Trophoblast cell (in vitro differentiated cells and primary cell): ENCODE data around the gene CNIH3.
"Not testable (repeated sequence)": the region's sequence is repeated elsewhere in the genome, so short reads cannot be mapped to it uniquely, and the experiment has no call there.

Source experiments
- DNase-seq, 2 donors: peaks; one replicate each; pipeline ENCODE4 v3.0.0-alpha.2; 2016
- H2AFZ ChIP-seq: 2 replicates; pipeline ENCODE4 v1.6.1; 2013; ENCODE audit warnings: low read length, moderate library complexity, mild to moderate bottlenecking; ENCODE audit not compliant: insufficient read depth, poor library complexity
- H2AK5ac ChIP-seq: 2 replicates; pipeline ENCODE4 v1.6.1; 2013; ENCODE audit warnings: mild to moderate bottlenecking, low read length
- H2BK120ac ChIP-seq: 2 replicates; pipeline ENCODE4 v1.6.1; 2013; ENCODE audit warnings: low read length, mild to moderate bottlenecking, moderate library complexity; ENCODE audit not compliant: insufficient read depth, poor library complexity
- H2BK12ac ChIP-seq: 2 replicates; pipeline ENCODE4 v1.6.1; 2013; ENCODE audit warnings: mild to moderate bottlenecking, low read length, moderate library complexity
- H2BK5ac ChIP-seq: 2 replicates; pipeline ENCODE4 v1.6.1; 2013; ENCODE audit warnings: low read length, low read depth, moderate library complexity, mild to moderate bottlenecking; ENCODE audit not compliant: poor library complexity
- H3K14ac ChIP-seq: 2 replicates; pipeline ENCODE4 v1.6.1; 2013; ENCODE audit warnings: mild to moderate bottlenecking, low read length
- H3K18ac ChIP-seq: 2 replicates; pipeline ENCODE4 v1.6.1; 2013; ENCODE audit warnings: mild to moderate bottlenecking, low read length
- H3K23ac ChIP-seq: 2 replicates; pipeline ENCODE4 v1.6.1; 2013; ENCODE audit warnings: low read length
- H3K27ac ChIP-seq: 2 replicates; pipeline ENCODE4 v1.5.1; 2013; ENCODE audit warnings: low read depth, mild to moderate bottlenecking, inconsistent platforms, low read length, moderate library complexity
- H3K27me3 ChIP-seq: 2 replicates; pipeline ENCODE4 v1.6.1; 2013; ENCODE audit warnings: inconsistent platforms, mild to moderate bottlenecking, low read length, moderate library complexity; ENCODE audit not compliant: insufficient read depth
- H3K36me3 ChIP-seq, 2 experiments: 1 replicate in 1 of 2; 2 replicates in 1 of 2; pipeline ENCODE4 v1.6.1; 2013; ENCODE audit warnings: low read length in 2 of 2, mild to moderate bottlenecking in 2 of 2, moderate library complexity in 1 of 2; ENCODE audit not compliant: insufficient read depth in 2 of 2, control insufficient read depth in 1 of 2
- H3K4ac ChIP-seq: 2 replicates; pipeline ENCODE4 v1.6.1; 2013; ENCODE audit warnings: low read depth, mild to moderate bottlenecking, low read length, moderate library complexity
- H3K4me1 ChIP-seq, 2 experiments: 1 replicate in 1 of 2; 2 replicates in 1 of 2; pipeline ENCODE4 v1.6.1; 2013; ENCODE audit warnings: low read length in 2 of 2, mild to moderate bottlenecking in 2 of 2, moderate library complexity in 1 of 2; ENCODE audit not compliant: insufficient read depth in 2 of 2, control insufficient read depth in 1 of 2
- H3K4me2 ChIP-seq: 2 replicates; pipeline ENCODE4 v1.6.1; 2013; ENCODE audit warnings: inconsistent platforms, mild to moderate bottlenecking, low read length, moderate library complexity
- H3K4me3 ChIP-seq: 2 replicates; pipeline ENCODE4 v1.5.1; 2013; ENCODE audit warnings: mild to moderate bottlenecking, low read depth, low read length, inconsistent platforms
- H3K79me1 ChIP-seq: one replicate; pipeline ENCODE4 v1.6.1; 2013; ENCODE audit warnings: low read length
- H3K79me2 ChIP-seq: 2 replicates; pipeline ENCODE4 v1.6.1; 2013; ENCODE audit warnings: low read length, mild to moderate bottlenecking; ENCODE audit not compliant: control insufficient read depth, insufficient read depth, poor library complexity
- H3K9ac ChIP-seq: 2 replicates; pipeline ENCODE4 v1.6.1; 2013; ENCODE audit warnings: mild to moderate bottlenecking, low read length
- H3K9me3 ChIP-seq: 2 replicates; pipeline ENCODE4 v1.6.1; 2013; ENCODE audit warnings: low read depth, mild to moderate bottlenecking, control low read depth, inconsistent platforms, low read length; ENCODE audit not compliant: insufficient read depth
- H4K12ac ChIP-seq: 2 replicates; pipeline ENCODE4 v1.6.1; 2013; ENCODE audit warnings: low read depth, mild to moderate bottlenecking, low read length, moderate library complexity
- H4K8ac ChIP-seq: 2 replicates; pipeline ENCODE4 v1.6.1; 2013; ENCODE audit warnings: low read depth, mild to moderate bottlenecking, low read length, moderate library complexity
- H4K91ac ChIP-seq: one replicate; pipeline ENCODE4 v1.6.1; 2013; ENCODE audit warnings: low read depth, mild to moderate bottlenecking, low read length, moderate library complexity
- WGBS: extraction: QIAGEN DNeasy Blood & Tissue Kit; methylation state at CpG from one replicate; pipeline ENCODE4 v1.1.7; 2013; ENCODE audit warnings: missing lambda C conversion rate; ENCODE audit not compliant: insufficient read length, insufficient coverage; ENCODE audit errors: extremely low coverage; 5-methylcytosine and 5-hydroxymethylcytosine counted together

The CNIH3 gene

DNA sequence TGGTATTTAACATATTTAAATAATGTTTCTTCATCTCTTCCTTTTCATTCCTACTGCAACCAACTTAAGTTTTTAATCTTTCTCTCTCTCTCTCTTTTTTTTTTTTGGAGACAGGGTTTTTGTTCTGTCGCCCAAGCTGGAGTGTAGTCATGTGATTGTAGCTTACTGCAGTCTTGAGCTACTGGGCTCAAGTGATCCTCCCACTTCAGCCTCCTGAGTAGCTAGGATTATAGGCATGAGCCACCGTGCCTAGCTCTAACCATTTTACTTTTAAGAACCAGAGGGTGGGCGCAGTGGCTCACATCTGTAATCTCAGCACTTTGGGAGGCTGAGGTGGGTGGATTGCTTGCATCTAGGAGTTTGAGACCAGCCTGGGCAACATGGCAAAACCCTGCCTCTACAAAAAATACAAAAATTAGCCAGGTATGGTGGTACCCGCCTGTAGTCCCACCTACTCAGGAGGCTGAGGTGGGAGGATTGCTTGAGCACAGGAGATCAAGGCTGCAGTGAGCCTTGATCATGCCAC, 95.2 kb downstream of the CNIH3 start:
- H3K27me3 ChIP-seq, H2BK5ac ChIP-seq, H3K36me3 ChIP-seq, H3K23ac ChIP-seq, DNase-seq, H2AK5ac ChIP-seq, H3K9me3 ChIP-seq, H3K4me3 ChIP-seq, H4K12ac ChIP-seq, H3K18ac ChIP-seq, H3K27ac ChIP-seq, H3K14ac ChIP-seq, H2BK12ac ChIP-seq, H3K79me1 ChIP-seq, H4K8ac ChIP-seq, H3K4me1 ChIP-seq, H3K4ac ChIP-seq, H3K4me2 ChIP-seq, H2AFZ ChIP-seq, H3K79me2 ChIP-seq, H2BK120ac ChIP-seq, H3K9ac ChIP-seq, H4K91ac ChIP-seq: not testable (repeated sequence)
- WGBS = no CpG with 5 or more reads among the region's 4 CpGs

DNA sequence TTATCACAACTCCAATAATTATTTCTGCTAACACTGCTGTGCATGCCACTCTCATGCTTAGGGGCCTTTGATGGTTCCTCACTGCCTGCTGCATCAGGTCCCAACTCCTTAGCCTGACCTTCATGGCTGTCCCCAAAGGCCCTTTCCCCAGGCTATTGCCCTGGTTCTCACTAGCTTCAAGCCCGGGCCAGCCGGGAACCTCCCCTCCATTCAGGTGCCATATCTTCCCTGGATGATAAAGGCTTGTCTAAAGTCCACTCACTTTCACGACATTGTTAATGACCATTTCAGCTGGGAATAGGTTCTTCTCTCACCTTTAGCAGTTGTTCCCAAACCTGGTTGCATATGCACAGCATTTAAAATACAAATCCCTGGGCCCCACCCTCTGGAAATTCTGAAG, 95.8 kb downstream of the CNIH3 start:
- no peak overlapping the region for H3K23ac ChIP-seq
- no peak overlapping the region for H2BK12ac ChIP-seq
- H3K79me1 ChIP-seq = no peaks in the 10 kb centered on the region
- no peaks in the 10 kb centered on the region for H3K9me3 ChIP-seq
- no peak overlapping the region for H3K4me2 ChIP-seq
- no peaks in the 10 kb centered on the region for H3K27me3 ChIP-seq
- no peak overlapping the region for H3K9ac ChIP-seq
- H3K27ac ChIP-seq = no peak overlapping the region
- no peak overlapping the region for H4K12ac ChIP-seq
- no peak overlapping the region for H2AFZ ChIP-seq
- H3K79me2 ChIP-seq = no peaks in the 10 kb centered on the region
- no peak overlapping the region for H2BK5ac ChIP-seq
- H3K14ac ChIP-seq = no peak overlapping the region
- WGBS = no CpG with 5 or more reads among the region's 3 CpGs
- no peak overlapping the region for H4K91ac ChIP-seq
- no peaks in the 10 kb centered on the region for H3K4me1 ChIP-seq
- H3K36me3 ChIP-seq = no peaks in the 10 kb centered on the region
- no peak overlapping the region for H2BK120ac ChIP-seq
- no peak overlapping the region for H3K4me3 ChIP-seq
- no peak overlapping the region for H3K4ac ChIP-seq
- DNase-seq = no peak
- H4K8ac ChIP-seq = no peak overlapping the region
- H3K18ac ChIP-seq = no peak overlapping the region
- no peak overlapping the region for H2AK5ac ChIP-seq

DNA sequence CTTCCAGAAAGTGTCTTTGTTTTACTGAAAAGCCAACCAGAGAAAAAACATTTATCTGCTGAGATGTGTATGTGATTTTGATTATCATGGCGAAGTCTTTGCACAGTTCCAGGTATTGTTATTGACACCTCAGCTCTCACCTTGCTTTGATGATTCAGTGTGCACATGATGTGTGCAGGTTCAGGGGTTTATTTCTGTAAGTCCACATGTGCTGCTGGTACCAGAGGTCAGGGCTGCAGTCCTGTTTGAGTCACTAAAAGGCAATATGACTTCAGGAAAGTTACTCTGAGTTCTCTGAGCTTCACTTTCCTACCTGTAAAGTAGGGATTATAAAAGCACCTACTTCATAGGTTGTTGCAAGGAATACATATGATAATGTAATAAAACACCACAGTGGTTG, 97.1 kb downstream of the CNIH3 start:
- Histone ChIP-seq H3K23ac (no peak overlapping the region), H3K36me3 (no peaks in the 10 kb centered on the region), H3K18ac (no peak overlapping the region), H4K12ac (no peak overlapping the region), H3K79me1 (no peaks in the 10 kb centered on the region), H4K91ac (no peak overlapping the region), H2AFZ (no peak overlapping the region), H3K14ac (no peak overlapping the region), H3K4me3 (no peak overlapping the region), H3K27me3 (no peaks in the 10 kb centered on the region), H3K9ac (no peak overlapping the region), H3K79me2 (no peaks in the 10 kb centered on the region), H3K27ac (no peak overlapping the region), H2AK5ac (no peak overlapping the region), H2BK12ac (no peak overlapping the region), H3K9me3 (no peaks in the 10 kb centered on the region), H3K4ac (no peak overlapping the region), H2BK5ac (no peak overlapping the region), H3K4me1 (no peaks in the 10 kb centered on the region), H2BK120ac (no peak overlapping the region), H4K8ac (no peak overlapping the region), H3K4me2 (no peak overlapping the region)
- no peak for DNase-seq
- WGBS = no CpG with 5 or more reads among the region's 1 CpG

DNA sequence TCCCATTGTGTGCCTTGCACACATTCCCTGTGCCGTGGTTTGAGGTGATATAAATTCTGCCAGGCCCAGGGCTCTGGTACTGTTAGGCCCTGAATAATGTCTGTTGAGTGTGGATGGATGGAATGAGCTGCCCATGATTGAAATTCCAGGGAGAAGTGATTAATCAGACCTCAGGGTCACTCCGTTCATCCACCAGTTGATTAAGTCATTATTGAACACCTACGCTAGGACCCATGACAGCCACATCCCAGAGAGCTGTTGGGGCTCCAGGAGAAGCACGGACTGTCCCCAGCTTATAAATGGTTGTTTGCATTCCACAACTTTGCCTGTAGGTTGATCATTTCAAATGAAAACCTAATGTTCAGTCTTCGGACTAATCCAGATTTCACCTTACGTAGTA, 98.4 kb downstream of the CNIH3 start:
- no peak overlapping the region for H2AFZ ChIP-seq
- H4K12ac ChIP-seq = no peak overlapping the region
- no peaks in the 10 kb centered on the region for H3K27me3 ChIP-seq
- H4K8ac ChIP-seq = no peak overlapping the region
- H3K9ac ChIP-seq = no peak overlapping the region
- no peaks in the 10 kb centered on the region for H3K79me1 ChIP-seq
- H3K36me3 ChIP-seq = no peaks in the 10 kb centered on the region
- H3K27ac ChIP-seq = no peak overlapping the region
- no peak overlapping the region for H2BK12ac ChIP-seq
- no peaks in the 10 kb centered on the region for H3K4me1 ChIP-seq
- no peak overlapping the region for H2BK120ac ChIP-seq
- no peaks in the 10 kb centered on the region for H3K79me2 ChIP-seq
- H4K91ac ChIP-seq = no peak overlapping the region
- no peak overlapping the region for H3K18ac ChIP-seq
- no peak overlapping the region for H3K4me2 ChIP-seq
- no CpG with 5 or more reads among the region's 6 CpGs for WGBS
- H3K23ac ChIP-seq = no peak overlapping the region
- H3K14ac ChIP-seq = no peak overlapping the region
- H2BK5ac ChIP-seq = no peak overlapping the region
- H2AK5ac ChIP-seq = no peak overlapping the region
- no peak for DNase-seq
- no peak overlapping the region for H3K4ac ChIP-seq
- no peaks in the 10 kb centered on the region for H3K9me3 ChIP-seq
- no peak overlapping the region for H3K4me3 ChIP-seq
